Measurements from ENCODE around the gene DHRS12. TPM values are rescaled to one million over a fixed set of nuclear protein-coding genes. Genes with fewer than 3 reads are reported as not detected.

Gene DHRS12
- total RNA-seq, 1 experiment from 2014 or later, result 8.8 TPM

GRCh38 chr13:51817717-51818116 lies 13.8 kb upstream of the DHRS12 start:
- H4K91ac ChIP-seq (ENCODE audit: insufficient read length, low read depth, low read length), result no peak overlapping the region
- no peak overlapping the region for H2AFZ ChIP-seq (ENCODE audit: low read length)
- H2BK5ac ChIP-seq (ENCODE audit: insufficient read length, low read length), result no peak overlapping the region
- no peak overlapping the region for H2BK20ac ChIP-seq (ENCODE audit: low read depth, low read length, poor library complexity, severe bottlenecking)
- H2BK15ac ChIP-seq (ENCODE audit: low read depth, low read length), result no peak overlapping the region
- H3K27me3 Mint-ChIP-seq (ENCODE audit: low read depth), result peaks cover 4% of the 10 kb centered on the region
- H3K18ac ChIP-seq (ENCODE audit: insufficient read length, low read depth, low read length), result no peak overlapping the region
- no peaks in the 10 kb centered on the region for H3K79me1 ChIP-seq (ENCODE audit: insufficient read depth, low read depth, low read length, poor library complexity, severe bottlenecking)
- no peaks in the 10 kb centered on the region for H4K20me1 ChIP-seq (ENCODE audit: control insufficient read depth, insufficient read depth, insufficient read length)
- no peak overlapping the region for H3T11ph ChIP-seq (ENCODE audit: low read length)
- no peak for TF ChIP-seq CTCF (conservative IDR thresholded peaks at IDR 0.05)
- H2BK120ac ChIP-seq (ENCODE audit: low read depth, low read length, poor library complexity, severe bottlenecking), result no peak overlapping the region
- no peak overlapping the region for H4K8ac ChIP-seq (replicated peaks; ENCODE audit: insufficient read length, low read depth, low read length)
- H3K4me1 ChIP-seq (ENCODE audit: insufficient read depth, low read length), result peaks cover 6% of the 10 kb centered on the region; the same call in 1 of the 2 replicates
- H3K56ac ChIP-seq (ENCODE audit: insufficient read length, low read depth, low read length), result no peak overlapping the region
- H3K27ac Mint-ChIP-seq, result no peak overlapping the region
- H2AK5ac ChIP-seq (ENCODE audit: insufficient read length, low read length), result no peak overlapping the region
- H3K9me3 Mint-ChIP-seq, result no peaks in the 10 kb centered on the region
- H3K4me1 Mint-ChIP-seq, result peaks cover 37 to 40% of the 10 kb centered on the region in 2 experiments
- peaks cover 4% of the 10 kb centered on the region for H3K23me2 ChIP-seq (ENCODE audit: insufficient read length, low read depth, low read length, poor library complexity, severe bottlenecking)
- no peak overlapping the region for H3K4ac ChIP-seq (ENCODE audit: low read depth, low read length)
- no peaks in the 10 kb centered on the region for H3K9me3 ChIP-seq (ENCODE audit: control insufficient read depth, low read depth, low read length)
- no peak overlapping the region for H3K27ac ChIP-seq (ENCODE audit: insufficient read length, low read depth, low read length)
- no peak overlapping the region for H3K4me2 ChIP-seq (ENCODE audit: insufficient read depth, insufficient read length, low read length)
- no peaks in the 10 kb centered on the region for H3K36me3 Mint-ChIP-seq (ENCODE audit: insufficient read depth in 1 of 3, low read depth in 3 of 3)
- WGBS (ENCODE audit: extremely low coverage, insufficient read length, low lambda C conversion rate), result no CpG with 5 or more reads among the region's 8 CpGs
- H3K4me3 Mint-ChIP-seq, result no peak overlapping the region
- H3K14ac ChIP-seq (ENCODE audit: insufficient read depth, low read length), result no peak overlapping the region
- H2BK12ac ChIP-seq (ENCODE audit: insufficient read length, low read depth, low read length), result no peak overlapping the region
- H4K5ac ChIP-seq (ENCODE audit: insufficient read length, low read depth, low read length), result no peak overlapping the region
- no peaks in the 10 kb centered on the region for H3K79me2 ChIP-seq (ENCODE audit: insufficient read depth, low read length)
- H3K23ac ChIP-seq (ENCODE audit: insufficient read length, low read depth, low read length), result no peak overlapping the region
- H3K27me3 ChIP-seq (ENCODE audit: insufficient read depth, low read length), result peaks cover 2% of the 10 kb centered on the region; the same call in 1 of the 2 replicates
- no peak overlapping the region for H3K9ac ChIP-seq (ENCODE audit: extremely low read depth, insufficient read length, low read length)
- no peak for DNase-seq
